Lower leg skin (tissue), 3 donors: ENCODE data around the gene RUFY1.

Source experiments
- POLR2A ChIP-seq, 2 donors: fragments of 450-650 bp; IDR thresholded peaks; one replicate each; pipeline ENCODE4 v1.6.1; 2016 to 2017; ENCODE audit warnings: antibody characterized with exemption in 2 of 2, mild to moderate bottlenecking in 1 of 2, moderate library complexity in 1 of 2
- TF ChIP-seq, protein P1 (sequence below), 3 donors: fragments of 450-650 bp; IDR thresholded peaks; one replicate each; pipeline ENCODE4 v1.5.1; 2016; ENCODE audit warnings: antibody characterized with exemption in 3 of 3, mild to moderate bottlenecking in 3 of 3, moderate library complexity in 2 of 3

DNA sequence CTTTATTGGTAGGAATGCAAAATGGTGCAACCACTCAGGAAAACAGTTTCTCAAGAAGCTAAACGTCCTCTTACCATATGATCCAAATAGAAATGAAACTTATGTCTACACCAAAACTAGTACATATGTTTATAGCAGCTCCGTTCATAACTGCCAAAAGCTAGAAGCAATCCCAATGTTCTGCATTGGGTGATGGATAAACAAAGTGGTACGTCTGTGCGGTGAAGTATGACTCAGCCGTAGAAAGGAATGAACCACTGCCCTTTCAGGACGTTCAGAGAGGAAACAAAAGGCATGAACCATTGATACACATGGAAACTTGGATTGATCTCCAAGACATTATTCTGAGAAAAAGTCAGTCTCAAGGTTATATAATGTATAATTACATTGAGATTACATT lies 45.6 kb downstream of the RUFY1 start:
- TF ChIP-seq, protein P1, sequence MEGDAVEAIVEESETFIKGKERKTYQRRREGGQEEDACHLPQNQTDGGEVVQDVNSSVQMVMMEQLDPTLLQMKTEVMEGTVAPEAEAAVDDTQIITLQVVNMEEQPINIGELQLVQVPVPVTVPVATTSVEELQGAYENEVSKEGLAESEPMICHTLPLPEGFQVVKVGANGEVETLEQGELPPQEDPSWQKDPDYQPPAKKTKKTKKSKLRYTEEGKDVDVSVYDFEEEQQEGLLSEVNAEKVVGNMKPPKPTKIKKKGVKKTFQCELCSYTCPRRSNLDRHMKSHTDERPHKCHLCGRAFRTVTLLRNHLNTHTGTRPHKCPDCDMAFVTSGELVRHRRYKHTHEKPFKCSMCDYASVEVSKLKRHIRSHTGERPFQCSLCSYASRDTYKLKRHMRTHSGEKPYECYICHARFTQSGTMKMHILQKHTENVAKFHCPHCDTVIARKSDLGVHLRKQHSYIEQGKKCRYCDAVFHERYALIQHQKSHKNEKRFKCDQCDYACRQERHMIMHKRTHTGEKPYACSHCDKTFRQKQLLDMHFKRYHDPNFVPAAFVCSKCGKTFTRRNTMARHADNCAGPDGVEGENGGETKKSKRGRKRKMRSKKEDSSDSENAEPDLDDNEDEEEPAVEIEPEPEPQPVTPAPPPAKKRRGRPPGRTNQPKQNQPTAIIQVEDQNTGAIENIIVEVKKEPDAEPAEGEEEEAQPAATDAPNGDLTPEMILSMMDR (IDR thresholded peaks at IDR 0.05) = no peak
- TF ChIP-seq POLR2A (IDR thresholded peaks at IDR 0.05) = no peak
